ENCODE data around the gene AGAP1. TPM values are rescaled to one million over a fixed set of nuclear protein-coding genes. Genes with fewer than 3 reads are reported as not detected.

The AGAP1 gene
- total RNA-seq, 1 experiment from 2014 or later: 25.8 TPM

GRCh38 chr2:235606004-235606715 lies 112.3 kb downstream of the AGAP1 start:
- Histone ChIP-seq H2BK12ac (ENCODE audit: insufficient read length, low read depth, low read length) (no peak overlapping the region), H2AFZ (ENCODE audit: low read length) (no peak overlapping the region), H2BK15ac (ENCODE audit: low read depth, low read length) (no peak overlapping the region), H3K4me1 (ENCODE audit: insufficient read depth, low read length) (no peaks in the 10 kb centered on the region), H3K9ac (ENCODE audit: extremely low read depth, insufficient read length, low read length) (no peak overlapping the region), H3K23me2 (ENCODE audit: insufficient read length, low read depth, low read length, poor library complexity, severe bottlenecking) (no peaks in the 10 kb centered on the region), H3K4ac (ENCODE audit: low read depth, low read length) (no peak overlapping the region), H3K79me2 (ENCODE audit: insufficient read depth, low read length) (peaks cover 7% of the 10 kb centered on the region; the same call in 1 of the 2 replicates), H3K9me3 (ENCODE audit: control insufficient read depth, low read depth, low read length) (no peaks in the 10 kb centered on the region), H2BK20ac (ENCODE audit: low read depth, low read length, poor library complexity, severe bottlenecking) (no peak overlapping the region), H3K27me3 (ENCODE audit: insufficient read depth, low read length) (no peaks in the 10 kb centered on the region), H4K5ac (ENCODE audit: insufficient read length, low read depth, low read length) (no peak overlapping the region), H2AK5ac (ENCODE audit: insufficient read length, low read length) (no peak overlapping the region), H4K8ac (replicated peaks; ENCODE audit: insufficient read length, low read depth, low read length) (no peak overlapping the region), H3K23ac (ENCODE audit: insufficient read length, low read depth, low read length) (no peak overlapping the region), H3T11ph (ENCODE audit: low read length) (no peak overlapping the region), H4K91ac (ENCODE audit: insufficient read length, low read depth, low read length) (no peak overlapping the region), H3K79me1 (ENCODE audit: insufficient read depth, low read depth, low read length, poor library complexity, severe bottlenecking) (no peaks in the 10 kb centered on the region), H3K56ac (ENCODE audit: insufficient read length, low read depth, low read length) (no peak overlapping the region), H3K14ac (ENCODE audit: insufficient read depth, low read length) (no peak overlapping the region), H3K27ac (ENCODE audit: insufficient read length, low read depth, low read length) (no peak overlapping the region), H3K4me2 (ENCODE audit: insufficient read depth, insufficient read length, low read length) (no peak overlapping the region), H2BK5ac (ENCODE audit: insufficient read length, low read length) (no peak overlapping the region), H3K18ac (ENCODE audit: insufficient read length, low read depth, low read length) (no peak overlapping the region), H4K20me1 (ENCODE audit: control insufficient read depth, insufficient read depth, insufficient read length) (no peaks in the 10 kb centered on the region), H2BK120ac (ENCODE audit: low read depth, low read length, poor library complexity, severe bottlenecking) (no peak overlapping the region)
- Mint-ChIP-seq H3K36me3 (ENCODE audit: insufficient read depth in 1 of 3, low read depth in 3 of 3) (peaks cover 4 to 8% (median 5%) of the 10 kb centered on the region in 3 experiments; a peak in 6 of 7 replicates), H3K27me3 (ENCODE audit: low read depth) (no peaks in the 10 kb centered on the region), H3K4me3 (no peak overlapping the region), H3K27ac (peak overlapping the region in 1 of 3 experiments; percentile 87; a peak in 1 of 7 replicates), H3K9me3 (peaks cover 0 to 8% of the 10 kb centered on the region in 2 experiments; a peak in 3 of 5 replicates), H3K4me1 (peaks cover 11 to 14% of the 10 kb centered on the region in 2 experiments)
- no peak for TF ChIP-seq CTCF (conservative IDR thresholded peaks at IDR 0.05)
- DNase-seq: peak; percentile 46
- no CpG with 5 or more reads among the region's 10 CpGs for WGBS (ENCODE audit: extremely low coverage, insufficient read length, low lambda C conversion rate)

Data from H9 (cell line).